Measurements from ENCODE around the gene BAZ1B. TPM values are rescaled to one million over a fixed set of nuclear protein-coding genes. Genes with fewer than 3 reads are reported as not detected.
"Not testable (repeated sequence)": the region's sequence is repeated elsewhere in the genome, so short reads cannot be mapped to it uniquely, and the experiment has no call there.

Gene BAZ1B
- total RNA-seq, 1 donor from 2014 or later, result 85.8 TPM

GRCh38 chr7:73433924-73434700 is 88.0 kb downstream of the BAZ1B start:
- Histone ChIP-seq H3K36me3 (no peaks in the 10 kb centered on the region), H3K9me3 (ENCODE audit: low read depth) (no peaks in the 10 kb centered on the region), H4K20me1 (ENCODE audit: low read depth) (peaks cover 15% of the 10 kb centered on the region), H3K79me2 (ENCODE audit: low read depth) (no peaks in the 10 kb centered on the region), H2AFZ (replicated peaks) (peak overlapping the region; percentile 55), H3K9ac (no peak overlapping the region), H3K27ac (no peak overlapping the region), H3K4me3 (peak overlapping the region; percentile 42), H3K4me2 (peak overlapping the region; percentile 71), H3K27me3 (peaks cover 17% of the 10 kb centered on the region), H3F3A (ENCODE audit: low read depth) (peaks cover 32% of the 10 kb centered on the region), H3K4me1 (peaks cover 8% of the 10 kb centered on the region)
- H3K4me1 Mint-ChIP-seq, result peaks cover 41% of the 10 kb centered on the region
- H3K27me3 Mint-ChIP-seq (ENCODE audit: insufficient read depth, low read depth), result peaks cover 15% of the 10 kb centered on the region
- no peaks in the 10 kb centered on the region for H3K9me3 Mint-ChIP-seq
- H3K27ac Mint-ChIP-seq, result no peak overlapping the region
- DNase-seq (ENCODE audit: low spot score), result no peak
- TF ChIP-seq CTCF (IDR thresholded peaks at IDR 0.05), result no peak
- no peak overlapping the region for H3K4me3 Mint-ChIP-seq
- peaks cover 5% of the 10 kb centered on the region for H3K36me3 Mint-ChIP-seq

DNA sequence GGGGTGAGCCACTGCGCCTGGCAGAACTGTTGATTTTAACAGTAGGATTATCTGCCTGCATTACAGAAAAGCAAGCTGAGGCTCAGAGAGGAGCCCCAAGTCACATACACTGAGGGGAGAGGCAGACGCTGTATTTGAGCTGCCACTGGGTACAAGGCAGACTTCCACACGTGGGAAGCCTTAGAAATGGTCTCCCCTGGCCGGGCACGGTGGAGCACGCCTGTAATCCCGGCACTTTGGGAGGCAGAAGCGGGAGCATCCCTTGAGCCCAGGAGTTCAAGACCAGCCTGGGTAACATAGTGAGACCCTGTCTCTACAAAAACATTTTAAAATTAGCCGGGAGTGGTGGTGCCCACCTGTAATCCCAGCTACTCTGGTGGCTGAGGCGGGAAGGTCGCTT is 89.4 kb downstream of the BAZ1B start:
- no peak overlapping the region for H2AFZ ChIP-seq (replicated peaks)
- no peak for DNase-seq (ENCODE audit: low spot score)
- Mint-ChIP-seq H3K9me3 (no peaks in the 10 kb centered on the region), H3K27me3 (ENCODE audit: insufficient read depth, low read depth) (peaks cover 15% of the 10 kb centered on the region), H3K27ac (peak overlapping the region; percentile 72), H3K36me3 (peaks cover 5% of the 10 kb centered on the region), H3K4me3 (peak overlapping the region; percentile 64), H3K4me1 (peaks cover 39% of the 10 kb centered on the region)
- H3K36me3 ChIP-seq, result no peaks in the 10 kb centered on the region
- H3K9ac ChIP-seq, result no peak overlapping the region
- TF ChIP-seq EZH2phosphoT487 (IDR thresholded peaks at IDR 0.05) (no peak), EZH2 (IDR thresholded peaks at IDR 0.05) (no peak), CTCF (IDR thresholded peaks at IDR 0.05) (no peak)
- peaks cover 17% of the 10 kb centered on the region for H3K4me1 ChIP-seq
- H3K79me2 ChIP-seq (ENCODE audit: low read depth), result no peaks in the 10 kb centered on the region
- no peak overlapping the region for H3K27ac ChIP-seq
- H3K9me3 ChIP-seq (ENCODE audit: low read depth), result no peaks in the 10 kb centered on the region
- no peak overlapping the region for H3K4me2 ChIP-seq
- H3F3A ChIP-seq (ENCODE audit: low read depth), result peaks cover 30% of the 10 kb centered on the region
- peaks cover 13% of the 10 kb centered on the region for H4K20me1 ChIP-seq (ENCODE audit: low read depth)
- no peak overlapping the region for H3K4me3 ChIP-seq
- H3K27me3 ChIP-seq, result peaks cover 17% of the 10 kb centered on the region

- Histone ChIP-seq H2AFZ (replicated peaks) (no peak overlapping the region), H3K27me3 (peaks cover 17% of the 10 kb centered on the region), H4K20me1 (ENCODE audit: low read depth) (peaks cover 9% of the 10 kb centered on the region), H3K9ac (no peak overlapping the region), H3K9me3 (ENCODE audit: low read depth) (no peaks in the 10 kb centered on the region), H3K4me2 (no peak overlapping the region), H3K36me3 (no peaks in the 10 kb centered on the region), H3K4me3 (no peak overlapping the region), H3K4me1 (peaks cover 17% of the 10 kb centered on the region), H3F3A (ENCODE audit: low read depth) (peaks cover 29% of the 10 kb centered on the region), H3K27ac (no peak overlapping the region), H3K79me2 (ENCODE audit: low read depth) (no peaks in the 10 kb centered on the region)
- H3K4me3 Mint-ChIP-seq, result peak overlapping the region; percentile 67
- H3K4me1 Mint-ChIP-seq, result peaks cover 37% of the 10 kb centered on the region
- peak overlapping the region; percentile 69 for H3K27ac Mint-ChIP-seq
- DNase-seq (ENCODE audit: low spot score), result no peak
- H3K36me3 Mint-ChIP-seq, result peaks cover 5% of the 10 kb centered on the region
- TF ChIP-seq EZH2phosphoT487 (IDR thresholded peaks at IDR 0.05) (no peak), CTCF (IDR thresholded peaks at IDR 0.05) (no peak), EZH2 (IDR thresholded peaks at IDR 0.05) (no peak)
- H3K27me3 Mint-ChIP-seq (ENCODE audit: insufficient read depth, low read depth), result peaks cover 18% of the 10 kb centered on the region
- no peaks in the 10 kb centered on the region for H3K9me3 Mint-ChIP-seq
Measured at GRCh38 chr7:73431041-73431835, 90.9 kb downstream of the BAZ1B start.

DNA sequence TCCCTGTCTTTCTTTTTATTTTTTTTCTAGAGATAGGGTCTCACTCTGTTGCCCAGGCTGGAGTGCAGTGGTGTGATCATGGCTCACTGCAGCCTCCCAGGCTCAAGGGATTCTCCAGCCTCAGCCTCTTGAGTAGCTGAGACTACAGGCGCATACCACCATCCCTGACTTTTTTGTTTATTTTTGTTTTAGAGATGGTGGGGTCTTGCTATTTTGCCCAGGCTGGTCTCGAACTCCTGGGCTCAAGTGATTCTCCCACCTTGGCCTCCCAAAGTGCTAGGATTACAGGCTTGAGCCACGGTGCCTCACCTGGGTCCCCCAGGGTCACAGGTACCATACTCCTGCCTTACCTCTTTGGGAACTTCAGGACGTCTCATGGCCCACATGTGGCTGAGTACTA is 91.6 kb downstream of the BAZ1B start:
- H3K36me3 Mint-ChIP-seq, H3K4me3 Mint-ChIP-seq, H3K9ac ChIP-seq: not testable (repeated sequence)

More for the DNA sequence above, 91.6 kb downstream of the BAZ1B start:
- not testable (repeated sequence) for H4K20me1 ChIP-seq (ENCODE audit: low read depth); H3K27ac ChIP-seq; H3K9me3 ChIP-seq (ENCODE audit: low read depth); H3K4me2 ChIP-seq; H2AFZ ChIP-seq (replicated peaks); H3K4me3 ChIP-seq; H3K36me3 ChIP-seq; H3K79me2 ChIP-seq (ENCODE audit: low read depth); DNase-seq (ENCODE audit: low spot score); H3K9me3 Mint-ChIP-seq
- Mint-ChIP-seq H3K27ac (peak overlapping the region; percentile 69), H3K4me1 (peaks cover 33% of the 10 kb centered on the region), H3K27me3 (ENCODE audit: insufficient read depth, low read depth) (peaks cover 18% of the 10 kb centered on the region)
- Histone ChIP-seq H3K27me3 (peaks cover 17% of the 10 kb centered on the region), H3F3A (ENCODE audit: low read depth) (peaks cover 29% of the 10 kb centered on the region), H3K4me1 (peaks cover 17% of the 10 kb centered on the region)

Measured in neural progenitor cell (in vitro differentiated cells).